ENCODE results near the gene BTBD16.

Gene BTBD16

GRCh38 chr10:122344741-122345258 lies 73.7 kb downstream of the BTBD16 start:
- no peak for TF ChIP-seq CTCF (IDR thresholded peaks at IDR 0.05; ENCODE audit: insufficient read depth, low read length, poor library complexity, severe bottlenecking)
- no peak for DNase-seq (ENCODE audit: extremely low read depth, insufficient read length)
- Histone ChIP-seq H3K27me3 (replicated peaks; ENCODE audit: control insufficient read depth, insufficient read depth, low read length) (no peaks in the 10 kb centered on the region), H3K36me3 (ENCODE audit: control insufficient read depth, insufficient read depth, low read length) (no peaks in the 10 kb centered on the region), H3K4me3 (replicated peaks; ENCODE audit: low read depth, low read length) (no peak overlapping the region)

DNA sequence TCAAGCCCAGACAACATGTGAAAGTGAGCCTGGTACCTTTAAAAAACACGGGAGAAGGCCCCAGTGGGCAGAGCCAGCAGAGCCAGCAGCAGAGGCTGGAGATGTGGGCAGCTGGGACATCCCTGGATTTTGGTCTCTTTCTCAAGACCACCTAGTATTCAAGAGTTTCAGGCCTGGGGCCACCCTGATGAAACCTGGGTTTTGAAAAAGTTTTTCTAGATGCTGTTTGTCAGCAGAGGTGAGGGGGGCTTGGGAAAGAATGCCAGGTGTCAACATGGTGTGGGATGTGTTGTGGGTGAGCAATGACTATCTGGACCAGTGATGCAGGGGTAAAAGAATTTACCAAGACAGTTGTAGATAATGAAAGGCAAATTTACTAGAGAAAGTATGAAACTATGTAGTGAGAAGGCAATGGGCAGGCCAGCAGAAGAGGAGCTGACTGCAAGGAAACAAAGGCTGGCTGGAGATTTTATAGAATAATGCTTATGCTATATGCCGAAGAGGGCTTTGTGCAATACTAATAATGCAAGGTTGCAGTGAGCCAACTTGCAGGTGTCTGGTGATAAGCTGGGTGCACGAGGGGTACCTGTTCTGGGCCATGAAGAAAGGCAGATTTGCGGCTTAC lies 75.3 kb downstream of the BTBD16 start:
- H3K36me3 ChIP-seq (ENCODE audit: control insufficient read depth, insufficient read depth, low read length) = no peaks in the 10 kb centered on the region
- H3K4me3 ChIP-seq (replicated peaks; ENCODE audit: low read depth, low read length) = no peak overlapping the region
- H3K27me3 ChIP-seq (replicated peaks; ENCODE audit: control insufficient read depth, insufficient read depth, low read length) = no peaks in the 10 kb centered on the region; the same call in 1 of the 2 replicates
- TF ChIP-seq CTCF (IDR thresholded peaks at IDR 0.05; ENCODE audit: insufficient read depth, low read length, poor library complexity, severe bottlenecking) = no peak
- no peak for DNase-seq (ENCODE audit: extremely low read depth, insufficient read length)

GRCh38 chr10:122347170-122347841 lies 76.2 kb downstream of the BTBD16 start:
- no peak for DNase-seq (ENCODE audit: extremely low read depth, insufficient read length)
- no peak for TF ChIP-seq CTCF (IDR thresholded peaks at IDR 0.05; ENCODE audit: insufficient read depth, low read length, poor library complexity, severe bottlenecking)
- H3K4me3 ChIP-seq (replicated peaks; ENCODE audit: low read depth, low read length) = no peak overlapping the region

DNA sequence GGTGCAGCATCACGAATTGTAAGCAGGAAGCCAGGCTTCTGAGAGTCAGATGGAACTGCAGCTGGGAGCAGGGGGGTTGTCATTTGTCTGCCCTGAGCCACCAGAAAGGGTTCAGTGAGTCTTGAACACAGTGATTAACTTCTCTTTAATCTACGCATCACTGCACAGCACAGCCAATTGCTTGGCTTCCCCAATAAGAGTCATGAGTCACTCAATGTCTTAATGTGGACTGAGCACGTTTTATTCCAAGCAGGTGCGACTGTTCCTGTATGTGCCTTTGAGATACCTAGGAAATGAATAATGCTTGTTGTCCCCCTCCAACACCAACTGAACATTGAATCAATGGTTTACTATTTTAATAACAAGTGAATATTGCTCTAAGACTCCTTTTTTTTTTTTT lies 77.4 kb downstream of the BTBD16 start:
- no peak for TF ChIP-seq CTCF (IDR thresholded peaks at IDR 0.05; ENCODE audit: insufficient read depth, low read length, poor library complexity, severe bottlenecking)
- no peak for DNase-seq (ENCODE audit: extremely low read depth, insufficient read length)
- Histone ChIP-seq H3K4me3 (replicated peaks; ENCODE audit: low read depth, low read length) (no peak overlapping the region), H3K36me3 (ENCODE audit: control insufficient read depth, insufficient read depth, low read length) (no peaks in the 10 kb centered on the region), H3K27me3 (replicated peaks; ENCODE audit: control insufficient read depth, insufficient read depth, low read length) (no peaks in the 10 kb centered on the region; the same call in none of the 2 replicates)

More at GRCh38 chr10:122347170-122347841, 76.2 kb downstream of the BTBD16 start:
- H3K27me3 ChIP-seq (replicated peaks; ENCODE audit: control insufficient read depth, insufficient read depth, low read length) = no peaks in the 10 kb centered on the region; the same call in 1 of the 2 replicates
- no peaks in the 10 kb centered on the region for H3K36me3 ChIP-seq (ENCODE audit: control insufficient read depth, insufficient read depth, low read length)

GRCh38 chr10:122348935-122349361 lies 77.9 kb downstream of the BTBD16 start:
- Histone ChIP-seq H3K4me3 (replicated peaks; ENCODE audit: low read depth, low read length) (no peak overlapping the region), H3K27me3 (replicated peaks; ENCODE audit: control insufficient read depth, insufficient read depth, low read length) (no peaks in the 10 kb centered on the region; the same call in none of the 2 replicates), H3K36me3 (ENCODE audit: control insufficient read depth, insufficient read depth, low read length) (no peaks in the 10 kb centered on the region)
- DNase-seq (ENCODE audit: extremely low read depth, insufficient read length) = no peak
- no peak for TF ChIP-seq CTCF (IDR thresholded peaks at IDR 0.05; ENCODE audit: insufficient read depth, low read length, poor library complexity, severe bottlenecking)

Measured in GM06990 (cell line).